Measurements from ENCODE around the gene IFITM1. TPM values are rescaled to one million over a fixed set of nuclear protein-coding genes. Genes with fewer than 3 reads are reported as not detected.
"Not testable (repeated sequence)": the region's sequence is repeated elsewhere in the genome, so short reads cannot be mapped to it uniquely, and the experiment has no call there.

The IFITM1 gene
- total and polyA plus RNA-seq, 9 donors: 19.8 to 33.3 (median 24.6) TPM

GRCh38 chr11:359181-359714 is 45.4 kb downstream of the IFITM1 start:
- Histone ChIP-seq H3K9me3 (replicated peaks; ENCODE audit: control insufficient read depth, low read depth, low read length) (peaks cover 8% of the 10 kb centered on the region), H3K36me3 (ENCODE audit: control insufficient read depth, insufficient read depth, low read length) (peaks cover 2% of the 10 kb centered on the region), H3K4me3 (ENCODE audit: low read length) (no peak overlapping the region), H3K27me3 (ENCODE audit: control insufficient read depth, insufficient read depth, low read length) (peaks cover 11% of the 10 kb centered on the region), H3K27ac (ENCODE audit: low read length) (no peak overlapping the region), H3K4me1 (ENCODE audit: control insufficient read depth, insufficient read depth, low read length) (peaks cover 20% of the 10 kb centered on the region)
- WGBS (ENCODE audit: insufficient coverage): 70% methylated on average over 4 of the region's 5 CpGs
- no peak for DNase-seq

- Histone ChIP-seq H3K27me3 (ENCODE audit: control insufficient read depth, insufficient read depth, low read length) (peaks cover 17% of the 10 kb centered on the region), H3K9me3 (replicated peaks; ENCODE audit: control insufficient read depth, low read depth, low read length) (peaks cover 8% of the 10 kb centered on the region), H3K27ac (ENCODE audit: low read length) (no peak overlapping the region), H3K4me3 (ENCODE audit: low read length) (no peak overlapping the region), H3K4me1 (ENCODE audit: control insufficient read depth, insufficient read depth, low read length) (peaks cover 8% of the 10 kb centered on the region), H3K36me3 (ENCODE audit: control insufficient read depth, insufficient read depth, low read length) (peaks cover 2% of the 10 kb centered on the region)
- no peak for DNase-seq
- WGBS (ENCODE audit: insufficient coverage): 77% methylated on average over 22 of the region's 22 CpGs
Observed at GRCh38 chr11:360326-361280, 46.8 kb downstream of the IFITM1 start.

DNA sequence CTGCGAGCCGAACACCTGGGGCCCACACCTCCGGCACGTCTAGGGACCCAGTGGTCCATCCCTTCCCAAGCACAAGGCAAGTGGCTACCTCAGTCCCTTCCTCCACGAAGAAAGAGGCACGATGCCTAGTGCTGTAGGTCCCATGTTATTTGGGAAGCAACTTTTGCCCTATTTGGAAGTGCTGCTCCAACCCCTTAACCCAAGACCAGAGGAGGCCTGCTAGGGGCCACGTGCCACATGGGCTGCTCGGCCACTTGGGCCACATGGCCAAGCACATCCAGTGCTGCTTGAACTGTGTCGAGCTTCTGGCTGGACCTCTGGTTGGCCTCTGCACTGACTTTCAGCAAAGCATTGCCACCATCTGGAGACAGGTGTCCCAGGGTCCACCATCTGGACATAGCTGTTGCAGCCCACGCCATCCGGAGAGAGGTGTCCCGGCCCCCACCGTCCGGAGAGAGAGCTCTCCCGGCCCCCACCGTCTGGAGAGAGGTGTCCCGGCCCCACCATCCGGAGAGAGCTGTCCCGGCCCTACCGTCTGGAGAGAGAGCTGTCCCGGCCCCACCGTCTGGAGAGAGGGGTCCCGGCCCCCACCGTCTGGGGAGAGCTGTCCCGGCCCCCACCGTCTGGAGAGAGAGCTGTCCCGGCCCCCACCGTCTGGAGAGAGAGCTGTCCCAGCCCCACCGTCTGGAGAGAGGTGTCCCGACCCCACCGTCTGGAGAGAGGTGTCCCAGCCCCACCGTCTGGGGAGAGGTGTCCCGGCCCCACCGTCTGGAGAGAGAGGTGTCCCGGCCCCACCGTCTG is 49.0 kb downstream of the IFITM1 start:
- Histone ChIP-seq H3K27me3 (ENCODE audit: control insufficient read depth, insufficient read depth, low read length) (peaks cover 29% of the 10 kb centered on the region), H3K9me3 (replicated peaks; ENCODE audit: control insufficient read depth, low read depth, low read length) (peaks cover 8% of the 10 kb centered on the region), H3K27ac (ENCODE audit: low read length) (no peak overlapping the region), H3K4me3 (ENCODE audit: low read length) (no peak overlapping the region), H3K36me3 (ENCODE audit: control insufficient read depth, insufficient read depth, low read length) (no peaks in the 10 kb centered on the region), H3K4me1 (ENCODE audit: control insufficient read depth, insufficient read depth, low read length) (peaks cover 6% of the 10 kb centered on the region)
- DNase-seq: no peak
- WGBS (ENCODE audit: insufficient coverage): 75% methylated on average over 20 of the region's 36 CpGs

DNA sequence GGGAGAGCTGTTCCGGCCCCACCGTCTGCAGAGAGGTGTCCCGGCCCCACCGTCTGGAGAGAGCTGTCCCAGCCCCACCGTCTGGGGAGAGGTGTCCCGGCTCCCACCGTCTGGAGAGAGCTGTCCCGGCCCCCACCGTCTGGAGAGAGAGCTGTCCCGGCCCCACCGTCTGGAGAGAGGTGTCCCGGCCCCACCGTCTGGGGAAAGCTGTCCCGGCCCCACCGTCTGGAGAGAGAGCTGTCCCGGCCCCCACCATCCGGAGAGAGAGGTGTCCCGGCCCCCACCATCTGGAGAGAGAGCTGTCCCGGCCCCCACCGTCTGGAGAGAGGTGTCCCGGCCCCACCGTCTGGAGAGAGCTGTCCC is 49.6 kb downstream of the IFITM1 start:
- H3K4me1 ChIP-seq (ENCODE audit: control insufficient read depth, insufficient read depth, low read length); H3K9me3 ChIP-seq (replicated peaks; ENCODE audit: control insufficient read depth, low read depth, low read length); H3K36me3 ChIP-seq (ENCODE audit: control insufficient read depth, insufficient read depth, low read length); DNase-seq; H3K4me3 ChIP-seq (ENCODE audit: low read length); H3K27ac ChIP-seq (ENCODE audit: low read length): not testable (repeated sequence)
- WGBS (ENCODE audit: insufficient coverage): 70% methylated on average over 22 of the region's 22 CpGs
- peaks cover 35% of the 10 kb centered on the region for H3K27me3 ChIP-seq (ENCODE audit: control insufficient read depth, insufficient read depth, low read length)

GRCh38 chr11:363948-364761 is 50.3 kb downstream of the IFITM1 start:
- no peak overlapping the region for H3K4me3 ChIP-seq (ENCODE audit: low read length)
- peaks cover 8% of the 10 kb centered on the region for H3K9me3 ChIP-seq (replicated peaks; ENCODE audit: control insufficient read depth, low read depth, low read length)
- peaks cover 8% of the 10 kb centered on the region for H3K4me1 ChIP-seq (ENCODE audit: control insufficient read depth, insufficient read depth, low read length)
- H3K27me3 ChIP-seq (ENCODE audit: control insufficient read depth, insufficient read depth, low read length): peaks cover 37% of the 10 kb centered on the region
- no peaks in the 10 kb centered on the region for H3K36me3 ChIP-seq (ENCODE audit: control insufficient read depth, insufficient read depth, low read length)
- DNase-seq: no peak
- no peak overlapping the region for H3K27ac ChIP-seq (ENCODE audit: low read length)
- 55% methylated on average over 14 of the region's 24 CpGs for WGBS (ENCODE audit: insufficient coverage)

Other genes with a start within 250 kb of the IFITM1 start
- gene SCGB1C1, start 121.0 kb upstream of the IFITM1 start, total RNA-seq: not detected
- under 1 TPM in 4 of 8 donors, not detected in 4; 0.26 to 0.43 (median 0.35) TPM for gene SCGB1C1, start 121.0 kb upstream of the IFITM1 start, polyA plus RNA-seq (ENCODE audit: insufficient read depth in 1 of 8, insufficient read length in 8 of 8, low replicate concordance in 1 of 8)
- 15.0 TPM for gene BET1L, start 106.6 kb upstream of the IFITM1 start, total RNA-seq
- gene BET1L, start 106.6 kb upstream of the IFITM1 start, polyA plus RNA-seq (ENCODE audit: insufficient read depth in 1 of 8, insufficient read length in 8 of 8, low replicate concordance in 1 of 8): 10 to 100 TPM; 28.5 to 43.9 (median 35.8) TPM
- gene RIC8A, start 106.3 kb upstream of the IFITM1 start, total RNA-seq: 58.2 TPM
- gene RIC8A, start 106.3 kb upstream of the IFITM1 start, polyA plus RNA-seq (ENCODE audit: insufficient read depth in 1 of 8, insufficient read length in 8 of 8, low replicate concordance in 1 of 8): 10 to 100 TPM; 59.5 to 85.4 (median 72.0) TPM
- gene SIRT3, start 77.7 kb upstream of the IFITM1 start, total RNA-seq: 13.7 TPM
- gene SIRT3, start 77.7 kb upstream of the IFITM1 start, polyA plus RNA-seq (ENCODE audit: insufficient read depth in 1 of 8, insufficient read length in 8 of 8, low replicate concordance in 1 of 8): 10 to 100 TPM; 17.4 to 27.1 (median 23.9) TPM
- 82.6 TPM for gene PSMD13, start 77.1 kb upstream of the IFITM1 start, total RNA-seq
- gene PSMD13, start 77.1 kb upstream of the IFITM1 start, polyA plus RNA-seq (ENCODE audit: insufficient read depth in 1 of 8, insufficient read length in 8 of 8, low replicate concordance in 1 of 8): 100 to 1,000 TPM in 5 of 8 donors, 10 to 100 TPM in 3; 91.7 to 115 (median 107) TPM
- 0.04 TPM for gene NLRP6, start 35.6 kb upstream of the IFITM1 start, total RNA-seq
- gene NLRP6, start 35.6 kb upstream of the IFITM1 start, polyA plus RNA-seq (ENCODE audit: insufficient read depth in 1 of 8, insufficient read length in 8 of 8, low replicate concordance in 1 of 8): 1 to 10 TPM in 1 of 8 donors, under 1 TPM in 3, not detected in 4; 0.04 to 1.1 (median 0.23) TPM
- gene PGGHG, start 24.9 kb upstream of the IFITM1 start, total RNA-seq: 14.1 TPM
- gene PGGHG, start 24.9 kb upstream of the IFITM1 start, polyA plus RNA-seq (ENCODE audit: insufficient read depth in 1 of 8, insufficient read length in 8 of 8, low replicate concordance in 1 of 8): 10 to 100 TPM in 3 of 8 donors, 1 to 10 TPM in 5; 9.2 to 13.9 (median 9.9) TPM
- not detected for gene IFITM5, start 14.5 kb upstream of the IFITM1 start, total RNA-seq
- gene IFITM5, start 14.5 kb upstream of the IFITM1 start, polyA plus RNA-seq (ENCODE audit: insufficient read depth in 1 of 8, insufficient read length in 8 of 8, low replicate concordance in 1 of 8): not detected
- 48.1 TPM for gene IFITM2, start 6.2 kb upstream of the IFITM1 start, total RNA-seq
- 100 to 1,000 TPM in 2 of 8 donors, 10 to 100 TPM in 6; 60.8 to 130 (median 84.3) TPM for gene IFITM2, start 6.2 kb upstream of the IFITM1 start, polyA plus RNA-seq (ENCODE audit: insufficient read depth in 1 of 8, insufficient read length in 8 of 8, low replicate concordance in 1 of 8)
- gene IFITM3, start 6.8 kb downstream of the IFITM1 start, total RNA-seq: 80.4 TPM
- 100 to 1,000 TPM; 220 to 363 (median 280) TPM for gene IFITM3, start 6.8 kb downstream of the IFITM1 start, polyA plus RNA-seq (ENCODE audit: insufficient read depth in 1 of 8, insufficient read length in 8 of 8, low replicate concordance in 1 of 8)
- gene B4GALNT4, start 55.5 kb downstream of the IFITM1 start, total RNA-seq: 14.4 TPM
- gene B4GALNT4, start 55.5 kb downstream of the IFITM1 start, polyA plus RNA-seq (ENCODE audit: insufficient read depth in 1 of 8, insufficient read length in 8 of 8, low replicate concordance in 1 of 8): 10 to 100 TPM; 12.9 to 34.1 (median 21.7) TPM
- gene PKP3, start 80.2 kb downstream of the IFITM1 start, total RNA-seq: 0.13 TPM
- gene PKP3, start 80.2 kb downstream of the IFITM1 start, polyA plus RNA-seq (ENCODE audit: insufficient read depth in 1 of 8, insufficient read length in 8 of 8, low replicate concordance in 1 of 8): 10 to 100 TPM in 1 of 8 donors, 1 to 10 TPM in 1, under 1 TPM in 6; 0.16 to 10.5 (median 0.61) TPM
- gene SIGIRR, start 101.0 kb downstream of the IFITM1 start, total RNA-seq: 16.5 TPM
- gene SIGIRR, start 101.0 kb downstream of the IFITM1 start, polyA plus RNA-seq (ENCODE audit: insufficient read depth in 1 of 8, insufficient read length in 8 of 8, low replicate concordance in 1 of 8): 10 to 100 TPM in 7 of 8 donors, 1 to 10 TPM in 1; 9.4 to 26.3 (median 15.5) TPM
- gene ANO9, start 128.0 kb downstream of the IFITM1 start, total RNA-seq: 0.09 TPM
- gene ANO9, start 128.0 kb downstream of the IFITM1 start, polyA plus RNA-seq (ENCODE audit: insufficient read depth in 1 of 8, insufficient read length in 8 of 8, low replicate concordance in 1 of 8): 1 to 10 TPM in 3 of 8 donors, under 1 TPM in 5; 0.23 to 5.6 (median 0.37) TPM
- 19.4 TPM for gene PTDSS2, start 136.2 kb downstream of the IFITM1 start, total RNA-seq
- 10 to 100 TPM; 25.6 to 47.2 (median 30.4) TPM for gene PTDSS2, start 136.2 kb downstream of the IFITM1 start, polyA plus RNA-seq (ENCODE audit: insufficient read depth in 1 of 8, insufficient read length in 8 of 8, low replicate concordance in 1 of 8)
- gene RNH1, start 193.2 kb downstream of the IFITM1 start, total RNA-seq: 89.5 TPM
- gene RNH1, start 193.2 kb downstream of the IFITM1 start, polyA plus RNA-seq (ENCODE audit: insufficient read depth in 1 of 8, insufficient read length in 8 of 8, low replicate concordance in 1 of 8): 100 to 1,000 TPM in 4 of 8 donors, 10 to 100 TPM in 4; 89.6 to 107 (median 99.6) TPM
- gene HRAS, start 221.5 kb downstream of the IFITM1 start, total RNA-seq: 90.4 TPM
- gene HRAS, start 221.5 kb downstream of the IFITM1 start, polyA plus RNA-seq (ENCODE audit: insufficient read depth in 1 of 8, insufficient read length in 8 of 8, low replicate concordance in 1 of 8): 100 to 1,000 TPM in 5 of 8 donors, 10 to 100 TPM in 3; 78.8 to 143 (median 119) TPM
- gene LRRC56, start 223.5 kb downstream of the IFITM1 start, total RNA-seq: 2.0 TPM
- gene LRRC56, start 223.5 kb downstream of the IFITM1 start, polyA plus RNA-seq (ENCODE audit: insufficient read depth in 1 of 8, insufficient read length in 8 of 8, low replicate concordance in 1 of 8): 1 to 10 TPM; 1.7 to 8.4 (median 5.9) TPM
- gene LMNTD2, start 246.7 kb downstream of the IFITM1 start, total RNA-seq: 0.22 TPM
- gene LMNTD2, start 246.7 kb downstream of the IFITM1 start, polyA plus RNA-seq (ENCODE audit: insufficient read depth in 1 of 8, insufficient read length in 8 of 8, low replicate concordance in 1 of 8): 1 to 10 TPM in 2 of 8 donors, under 1 TPM in 6; 0.25 to 1.5 (median 0.62) TPM
- 2.3 TPM for gene RASSF7, start 246.9 kb downstream of the IFITM1 start, total RNA-seq
- 1 to 10 TPM; 2.3 to 4.4 (median 2.6) TPM for gene RASSF7, start 246.9 kb downstream of the IFITM1 start, polyA plus RNA-seq (ENCODE audit: insufficient read depth in 1 of 8, insufficient read length in 8 of 8, low replicate concordance in 1 of 8)

Data from muscle of leg (tissue), 11 donors.